Small intestine (tissue), 7 donors: ENCODE measurements around the gene PCTP. TPM values are rescaled to one million over a fixed set of nuclear protein-coding genes. Genes with fewer than 3 reads are reported as not detected.

Experiments
- DNase-seq, 2 donors: peaks; one replicate each; pipeline versions ENCODE4 v3.0.0 to v3.0.0-alpha.2; 2013
- FAIRE-seq: peaks from 2 replicates; lab custom pipeline; 2012; peaks lifted over from hg19 to GRCh38; lab: Jason Lieb, UNC
- H3K27ac ChIP-seq, 3 donors: one replicate each; pipeline ENCODE4 v1.5.1; 2013; ENCODE audit warnings: low read length in 2 of 3, mild to moderate bottlenecking in 2 of 3, control low read depth in 1 of 3, inconsistent platforms in 1 of 3, low read depth in 1 of 3, moderate library complexity in 1 of 3
- H3K27me3 ChIP-seq, 3 donors: one replicate each; pipeline ENCODE4 v1.6.1; 2013; ENCODE audit warnings: low read length in 3 of 3, inconsistent platforms in 1 of 3; ENCODE audit not compliant: control insufficient read depth in 3 of 3, insufficient read depth in 3 of 3
- H3K36me3 ChIP-seq, 3 donors: one replicate each; pipeline ENCODE4 v1.6.1; 2013; ENCODE audit warnings: low read length in 3 of 3, inconsistent platforms in 1 of 3, low read depth in 1 of 3, mild to moderate bottlenecking in 1 of 3, moderate library complexity in 1 of 3; ENCODE audit not compliant: control insufficient read depth in 3 of 3, insufficient read depth in 2 of 3
- H3K4me1 ChIP-seq, 3 donors: one replicate each; pipeline ENCODE4 v1.6.1; 2013; ENCODE audit warnings: low read length in 2 of 3, inconsistent platforms in 1 of 3, low read depth in 1 of 3, mild to moderate bottlenecking in 1 of 3, moderate library complexity in 1 of 3; ENCODE audit not compliant: control insufficient read depth in 3 of 3, insufficient read depth in 2 of 3
- H3K4me3 ChIP-seq, 3 donors: one replicate each; pipeline ENCODE4 v1.5.1; 2013; ENCODE audit warnings: low read length in 3 of 3, control low read depth in 1 of 3, inconsistent platforms in 1 of 3, low read depth in 1 of 3, mild to moderate bottlenecking in 1 of 3, moderate library complexity in 1 of 3
- H3K9me3 ChIP-seq, 2 donors: one replicate each; pipeline ENCODE4 v1.6.1; 2013; ENCODE audit warnings: low read depth in 1 of 2, low read length in 1 of 2; ENCODE audit not compliant: control insufficient read depth in 2 of 2, insufficient read depth in 1 of 2
- WGBS, 3 donors: extraction: QIAGEN DNeasy Blood & Tissue Kit; methylation state at CpG; one replicate each; pipeline ENCODE4 v1.1.7; 2013; 5-methylcytosine and 5-hydroxymethylcytosine counted together
- polyA plus RNA-seq, 4 donors: library from polyadenylated mRNA; stranded (reverse) in 3 of 4; unstranded in 1 of 4; fragments of 200-250 nt in 3 of 4; fragments of 120-200 nt in 1 of 4; gene quantifications; one replicate each; pipeline versions ENCODE4 v1.2.1 to v1.2.3, GENCODE V29; 2013
- donor health status: healthy with polysubstance abuse.
- donor health status: control.
- donor health status: control.
- donor health status: Bipolar disorder and iron deficiency.
- donor health status: healthy.

PCTP gene
- polyA plus RNA-seq, 4 donors, result 22.4 to 33.5 (median 25.9) TPM

DNA sequence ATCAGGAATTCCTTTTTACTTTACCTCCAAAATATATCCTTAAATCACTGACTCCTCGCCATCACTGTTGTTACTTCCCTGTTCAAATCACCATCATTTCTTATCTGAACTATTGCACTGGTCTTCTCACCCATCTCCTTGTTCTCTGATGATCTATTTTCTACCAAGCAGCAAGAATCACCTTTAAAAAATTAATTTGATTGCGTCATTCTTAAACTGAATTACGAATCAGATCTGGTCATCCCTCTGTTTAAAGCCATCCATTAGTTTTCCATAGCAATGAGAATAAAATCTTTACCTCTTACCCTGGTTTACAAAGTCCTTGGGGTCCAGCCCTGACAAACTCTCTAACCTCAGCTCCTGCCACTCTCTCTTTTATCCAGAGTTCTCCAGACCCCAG, 14.6 kb downstream of the PCTP start:
- 94 to 96% (median 95%) methylated on average over 3 of the region's 3 CpGs for WGBS, 3 donors
- Histone ChIP-seq H3K4me3 (no peak overlapping the region), H3K4me1 (peaks cover 0 to 4% (median 0%) of the 10 kb centered on the region in 3 donors), H3K27me3 (no peaks in the 10 kb centered on the region), H3K36me3 (peaks cover 0 to 4% (median 0%) of the 10 kb centered on the region in 3 donors), H3K27ac (no peak overlapping the region), H3K9me3 (no peaks in the 10 kb centered on the region)
- FAIRE-seq, result no peak
- DNase-seq, result no peak

DNA sequence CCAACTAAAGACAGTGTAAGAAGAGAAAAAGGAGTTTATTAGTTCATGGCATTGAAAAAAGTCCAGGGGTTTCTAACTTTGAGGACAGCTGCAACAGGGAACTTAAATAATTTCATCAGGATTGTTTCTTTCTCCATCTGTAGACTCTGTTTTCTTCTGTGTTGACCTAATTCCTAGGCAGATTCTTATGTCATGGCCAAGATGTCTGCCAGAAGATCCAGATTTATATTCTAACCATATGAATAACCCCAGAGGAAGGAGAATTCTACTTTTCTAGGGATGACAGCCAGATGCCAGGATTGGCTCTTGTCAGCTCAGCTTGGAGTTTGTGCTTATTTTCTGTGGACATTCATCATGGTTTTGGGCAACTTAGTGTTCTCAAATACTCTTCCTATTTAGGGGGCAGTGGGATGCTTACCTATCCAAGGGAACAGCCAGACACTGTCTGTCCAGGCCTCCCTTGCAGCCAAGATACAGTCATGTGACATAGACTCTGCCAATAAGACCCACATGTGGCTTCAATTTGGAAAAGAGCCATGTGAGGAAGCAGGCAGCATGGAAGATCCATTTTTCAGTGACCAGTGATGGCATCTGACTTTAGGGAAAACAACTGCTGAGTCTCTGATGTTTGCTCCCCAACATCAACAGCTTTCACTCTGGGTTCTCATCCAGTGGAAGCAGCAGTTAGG, 18.2 kb downstream of the PCTP start:
- Histone ChIP-seq H3K9me3 (no peaks in the 10 kb centered on the region), H3K27me3 (no peaks in the 10 kb centered on the region), H3K27ac (peak overlapping the region in 1 of 3 donors; percentile 13), H3K4me3 (no peak overlapping the region), H3K4me1 (no peaks in the 10 kb centered on the region), H3K36me3 (peaks cover 2 to 19% (median 4%) of the 10 kb centered on the region in 3 donors)
- no peak for DNase-seq
- FAIRE-seq, result no peak

DNA sequence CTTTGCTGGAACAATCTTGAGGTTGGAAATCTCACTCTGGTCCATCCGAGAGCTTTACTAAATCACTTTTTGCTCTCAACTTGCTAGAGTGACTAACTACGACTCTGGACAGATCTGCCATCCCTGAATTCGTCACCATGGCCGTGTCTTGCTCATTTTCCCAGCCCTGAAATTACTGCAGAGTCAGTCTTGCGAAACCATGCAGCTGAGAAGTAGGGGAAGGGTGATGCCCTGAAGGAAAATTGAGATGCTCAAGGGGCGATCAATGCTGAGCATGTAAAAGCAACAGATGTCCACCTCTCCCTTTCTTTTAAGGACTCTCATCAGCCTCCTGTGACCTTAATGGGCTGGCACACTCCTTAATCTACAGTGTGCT, 18.8 kb downstream of the PCTP start:
- 69 to 77% (median 73%) methylated on average over 6 of the region's 6 CpGs for WGBS, 3 donors
- Histone ChIP-seq H3K27ac (peak overlapping the region in 1 of 3 donors; percentile 13), H3K36me3 (peaks cover 2 to 21% (median 4%) of the 10 kb centered on the region in 3 donors), H3K4me3 (no peak overlapping the region), H3K4me1 (no peaks in the 10 kb centered on the region), H3K27me3 (no peaks in the 10 kb centered on the region), H3K9me3 (no peaks in the 10 kb centered on the region)
- FAIRE-seq (no peak), DNase-seq (no peak)

DNA sequence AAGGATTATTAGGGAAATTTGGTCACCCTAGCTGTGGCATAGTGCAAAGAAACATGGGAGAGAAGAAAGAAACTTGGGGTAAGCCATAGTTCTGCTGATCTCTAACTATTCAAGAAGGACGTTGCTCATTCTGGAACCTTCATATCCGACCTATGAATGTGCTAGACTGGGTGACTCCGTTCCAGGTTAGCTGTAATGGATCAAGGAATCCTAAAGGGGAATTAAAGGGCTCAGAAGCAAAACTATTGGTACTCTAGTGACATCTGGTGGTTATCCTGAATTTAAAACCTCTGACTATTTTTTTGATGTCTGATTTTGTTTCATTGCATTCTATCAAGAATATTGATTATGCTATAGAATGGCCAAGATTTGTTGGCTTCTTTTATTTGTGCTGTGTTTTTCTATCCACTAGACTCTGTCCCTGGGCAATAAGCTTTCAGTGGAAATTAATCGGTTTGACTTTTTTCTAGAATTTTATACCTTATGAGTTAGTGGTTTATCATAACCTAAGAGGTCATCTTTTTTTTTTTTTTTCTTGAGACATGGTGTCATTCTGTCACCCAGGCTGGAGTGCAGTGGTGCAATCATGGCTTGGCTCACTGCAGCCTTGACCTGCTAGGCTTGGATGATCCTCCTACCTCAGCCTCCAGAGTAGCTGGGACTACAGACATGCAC, 19.5 kb downstream of the PCTP start:
- DNase-seq (peak; percentile 55 to 57), FAIRE-seq (no peak)
- H3K4me1 ChIP-seq, result no peaks in the 10 kb centered on the region
- H3K9me3 ChIP-seq, result no peaks in the 10 kb centered on the region
- H3K4me3 ChIP-seq, result no peak overlapping the region
- H3K27me3 ChIP-seq, result no peaks in the 10 kb centered on the region
- H3K36me3 ChIP-seq, result peaks cover 2 to 24% (median 4%) of the 10 kb centered on the region in 3 donors
- no peak overlapping the region for H3K27ac ChIP-seq
- 29 to 40% (median 39%) methylated on average over 4 of the region's 4 CpGs for WGBS, 3 donors

DNA sequence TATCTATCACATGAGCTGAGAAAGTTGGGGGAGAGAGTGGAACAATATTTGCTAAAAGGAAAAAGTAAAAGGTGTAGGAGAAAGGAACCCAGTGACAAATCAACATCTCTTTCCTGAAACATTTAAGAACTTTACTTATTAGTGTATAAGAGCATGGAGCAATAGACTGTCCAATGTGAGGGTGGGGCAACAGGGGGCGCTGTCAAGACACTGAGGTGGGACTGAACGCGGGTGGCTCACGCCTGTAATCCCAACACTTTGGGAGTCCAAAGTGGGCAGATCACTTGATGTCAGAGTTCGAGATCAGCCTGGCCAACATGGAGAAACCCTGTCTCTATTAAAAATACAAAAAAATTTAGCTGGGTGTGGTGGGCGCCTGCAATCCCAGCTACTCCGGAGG, 21.2 kb downstream of the PCTP start:
- WGBS, 3 donors, result 95 to 97% (median 96%) methylated on average over 7 of the region's 7 CpGs
- H3K36me3 ChIP-seq, result peaks cover 2 to 30% (median 4%) of the 10 kb centered on the region in 3 donors
- FAIRE-seq (no peak), DNase-seq (no peak)
- H3K4me3 ChIP-seq, result no peak overlapping the region
- H3K27me3 ChIP-seq, result no peaks in the 10 kb centered on the region
- no peak overlapping the region for H3K27ac ChIP-seq
- no peaks in the 10 kb centered on the region for H3K4me1 ChIP-seq
- no peaks in the 10 kb centered on the region for H3K9me3 ChIP-seq

DNA sequence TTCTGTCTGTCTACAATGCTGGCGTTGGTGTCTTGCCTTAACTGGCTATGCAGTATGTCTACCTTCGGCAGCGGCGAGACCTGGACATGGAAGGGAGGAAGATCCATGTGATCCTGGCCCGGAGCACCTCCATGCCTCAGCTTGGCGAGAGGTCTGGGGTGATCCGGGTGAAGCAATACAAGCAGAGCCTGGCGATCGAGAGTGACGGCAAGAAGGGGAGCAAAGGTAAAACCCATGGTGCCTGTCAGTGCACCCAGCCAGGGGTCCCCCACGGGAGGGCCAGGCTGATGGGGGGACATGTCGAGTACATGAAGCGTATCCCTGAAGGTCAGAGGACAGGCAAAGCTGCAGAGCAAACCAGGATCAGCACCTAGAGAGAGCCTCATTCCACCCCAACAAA, 22.8 kb downstream of the PCTP start:
- peaks cover 2 to 27% (median 4%) of the 10 kb centered on the region in 3 donors for H3K36me3 ChIP-seq
- no peak for FAIRE-seq

DNA sequence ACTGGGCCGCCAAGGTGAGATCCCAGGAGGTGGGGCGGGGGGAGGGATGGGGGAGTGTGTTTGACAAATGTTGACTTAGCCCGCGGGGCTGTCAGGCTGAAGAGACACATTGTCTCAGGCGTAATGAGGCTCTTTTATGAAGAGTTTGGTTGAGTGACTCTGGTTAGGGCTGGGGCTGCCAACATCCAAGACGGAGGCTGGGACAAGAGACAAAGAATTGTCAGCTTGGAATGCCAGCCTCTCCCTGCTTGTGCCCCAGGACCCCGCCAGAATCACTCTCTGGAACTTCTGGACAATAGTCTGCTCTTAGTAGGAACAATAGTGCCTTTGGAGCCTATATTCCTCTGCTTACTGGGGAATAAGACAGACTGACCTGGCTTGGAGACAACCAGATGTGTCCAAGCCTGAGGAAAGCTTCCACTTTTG, 24.0 kb downstream of the PCTP start:
- H3K27ac ChIP-seq, result no peak overlapping the region
- H3K4me1 ChIP-seq, result no peaks in the 10 kb centered on the region
- peaks cover 2 to 27% (median 4%) of the 10 kb centered on the region in 3 donors for H3K36me3 ChIP-seq
- H3K4me3 ChIP-seq, result no peak overlapping the region
- no peaks in the 10 kb centered on the region for H3K9me3 ChIP-seq
- no peak for FAIRE-seq
- no peak for DNase-seq
- no peaks in the 10 kb centered on the region for H3K27me3 ChIP-seq
- WGBS, 3 donors, result 85 to 95% (median 89%) methylated on average over 7 of the region's 7 CpGs

More for the DNA sequence above, 22.8 kb downstream of the PCTP start:
- 88 to 92% (median 90%) methylated on average over 13 of the region's 13 CpGs for WGBS, 3 donors
- Histone ChIP-seq H3K27me3 (no peaks in the 10 kb centered on the region), H3K27ac (no peak overlapping the region), H3K4me1 (no peaks in the 10 kb centered on the region), H3K9me3 (no peaks in the 10 kb centered on the region), H3K4me3 (no peak overlapping the region)
- no peak for DNase-seq

DNA sequence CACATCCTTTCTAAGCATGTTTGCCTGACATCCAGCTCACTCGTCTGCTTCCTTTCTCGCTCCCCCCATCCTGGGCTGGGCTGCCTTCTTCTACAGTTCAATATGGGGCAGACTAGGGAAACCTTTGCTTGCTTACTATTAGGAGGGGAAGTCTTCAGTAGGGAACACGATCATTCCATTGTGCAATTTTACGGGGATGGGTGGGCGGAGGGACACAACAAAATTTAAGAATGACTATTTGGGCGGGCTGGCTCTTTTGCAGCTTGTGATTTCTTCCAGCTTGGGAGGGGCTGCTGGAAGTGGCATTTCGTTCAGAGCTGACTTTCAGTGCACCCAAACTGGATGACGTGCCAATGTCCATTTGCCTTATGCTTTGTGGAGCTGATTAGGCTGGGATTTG, 25.4 kb downstream of the PCTP start:
- Histone ChIP-seq H3K4me3 (no peak overlapping the region), H3K27me3 (no peaks in the 10 kb centered on the region), H3K36me3 (peaks cover 2 to 27% (median 4%) of the 10 kb centered on the region in 3 donors), H3K4me1 (no peaks in the 10 kb centered on the region), H3K27ac (no peak overlapping the region), H3K9me3 (no peaks in the 10 kb centered on the region)
- 88 to 96% (median 93%) methylated on average over 8 of the region's 8 CpGs for WGBS, 3 donors
- DNase-seq (no peak), FAIRE-seq (no peak)
